Testis (tissue), 2 donors: Measurements from ENCODE around the gene OST4.

Experiments used
- CTCF ChIP-seq, 3 experiments: fragments of 450-650 bp in 2 of 3; fragments of 200-600 bp in 1 of 3; sonication (generic) in 1 of 3; IDR thresholded peaks; one replicate each; pipeline ENCODE4 v1.5.1; 2016 to 2019; ENCODE audit warnings: antibody characterized with exemption in 3 of 3, mild to moderate bottlenecking in 2 of 3, moderate library complexity in 1 of 3
- POLR2A ChIP-seq: fragments of 450-650 bp; IDR thresholded peaks from one replicate; pipeline ENCODE4 v1.6.1; 2017; ENCODE audit warnings: antibody characterized with exemption, mild to moderate bottlenecking, moderate library complexity

- TF ChIP-seq CTCF (IDR thresholded peaks at IDR 0.05) (no peak), POLR2A (no peak)
Observed at GRCh38 chr2:27108221-27108620, 36.8 kb upstream of the OST4 start.
